Endothelial cell of umbilical vein (primary cell): ENCODE results near the gene CIC. TPM values are rescaled to one million over a fixed set of nuclear protein-coding genes. Genes with fewer than 3 reads are reported as not detected.

Source experiments
- BruUV-seq: library from RNA; stranded (reverse); fragments of 400-500 nt; replicated peaks from 2 replicates; lab custom pipeline; 2021; lab: Mats Ljungman, UMichigan
- CTCF ChIA-PET: fragments of 300-600, 350-600 bp; sonication (Branson Sonifier 250); formaldehyde crosslinking; loops from one replicate; lab custom pipeline; 2021; ENCODE audit warnings: antibody characterized with exemption, inconsistent platforms; lab: Charles Lee
- POLR2A ChIA-PET: fragments of 300-600, 350-600 bp; sonication (Branson Sonifier 250); formaldehyde crosslinking; loops from one replicate; lab custom pipeline; 2021; ENCODE audit warnings: antibody characterized with exemption, inconsistent platforms; lab: Charles Lee
- DNase-seq: peaks from one replicate; pipeline ENCODE4 v3.0.0-alpha.2; 2011; ENCODE audit warnings: low read depth, low spot score
- FAIRE-seq: peaks from 2 replicates; lab custom pipeline; 2011; peaks lifted over from hg19 to GRCh38; lab: Jason Lieb, UNC
- H2AFZ ChIP-seq: 2 replicates; pipeline ENCODE4 v1.6.0; 2012; ENCODE audit warnings: low read depth, low read length, control low read depth, inconsistent platforms
- H3K27ac ChIP-seq: 2 replicates; pipeline ENCODE4 v1.5.1; 2011; ENCODE audit warnings: low read depth, mild to moderate bottlenecking, control low read depth, low read length, moderate library complexity; ENCODE audit not compliant: insufficient read depth
- H3K27me3 ChIP-seq, 2 experiments: 2 replicates each; pipeline versions ENCODE4 v1.6.0 to v1.6.1; 2011; ENCODE audit warnings: low read length in 2 of 2, mixed read lengths in 1 of 2; ENCODE audit not compliant: control insufficient read depth in 2 of 2, insufficient read depth in 2 of 2
- H3K36me3 ChIP-seq, 2 experiments: 2 replicates in 1 of 2; 3 replicates in 1 of 2; pipeline ENCODE4 v1.5.1; 2011; ENCODE audit warnings: low read length in 2 of 2, mild to moderate bottlenecking in 1 of 2, moderate library complexity in 1 of 2; ENCODE audit not compliant: control insufficient read depth in 2 of 2, insufficient read depth in 2 of 2; ENCODE audit errors: extremely low read depth in 1 of 2
- H3K4me1 ChIP-seq: 3 replicates; pipeline ENCODE4 v1.5.1; 2011; ENCODE audit warnings: mild to moderate bottlenecking, low read length; ENCODE audit not compliant: control insufficient read depth, insufficient read depth; ENCODE audit errors: extremely low read depth
- H3K4me2 ChIP-seq: 2 replicates; pipeline ENCODE4 v1.6.1; 2011; ENCODE audit warnings: low read length, control low read depth, mixed read lengths; ENCODE audit not compliant: insufficient read depth
- H3K4me3 ChIP-seq, 3 experiments: fragments of 200-600 bp in 1 of 3; sonication (generic), shearing (Covaris generic) in 1 of 3; replicated peaks in 1 of 3; 2 replicates each; pipeline ENCODE4 v1.5.1; 2011 to 2016; ENCODE audit warnings: control low read depth in 3 of 3, low read length in 3 of 3, mild to moderate bottlenecking in 2 of 3, inconsistent platforms in 1 of 3, low read depth in 1 of 3, moderate library complexity in 1 of 3; ENCODE audit not compliant: insufficient read depth in 1 of 3
- H3K79me2 ChIP-seq: 2 replicates; pipeline ENCODE4 v1.6.0; 2012; ENCODE audit warnings: low read length, inconsistent platforms; ENCODE audit not compliant: control insufficient read depth, insufficient read depth
- H3K9ac ChIP-seq: replicated peaks from 2 replicates; pipeline ENCODE3; 2011; ENCODE audit warnings: low read length, control low read depth; ENCODE audit not compliant: insufficient read depth; ENCODE audit errors: extremely low read depth
- H3K9me1 ChIP-seq: replicated peaks from 3 replicates; pipeline ENCODE4 v1.6.0; 2011; ENCODE audit warnings: mild to moderate bottlenecking, low read length; ENCODE audit not compliant: control insufficient read depth, insufficient read depth; ENCODE audit errors: extremely low read depth
- H3K9me3 ChIP-seq: replicated peaks from 2 replicates; pipeline ENCODE4 v1.5.1; 2012; ENCODE audit warnings: low read length, inconsistent platforms; ENCODE audit not compliant: control insufficient read depth, insufficient read depth
- H4K20me1 ChIP-seq: replicated peaks from 2 replicates; pipeline ENCODE3; 2011; ENCODE audit warnings: mild to moderate bottlenecking, low read length; ENCODE audit not compliant: control insufficient read depth, insufficient read depth; ENCODE audit errors: extremely low read depth
- FOS ChIP-seq: IDR thresholded peaks from 2 replicates; pipeline ENCODE4 v1.6.1; 2011; ENCODE audit warnings: mild to moderate bottlenecking, low read length, moderate library complexity, borderline replicate concordance; ENCODE audit not compliant: insufficient read depth
- JUN ChIP-seq: IDR thresholded peaks from 2 replicates; pipeline ENCODE4 v1.6.1; 2011; ENCODE audit warnings: borderline replicate concordance, low read depth; ENCODE audit not compliant: insufficient read length, insufficient read depth
- MYC ChIP-seq: IDR thresholded peaks from one replicate; pipeline ENCODE4 v1.6.1; 2011; ENCODE audit warnings: mild to moderate bottlenecking, low read depth, low read length
- POLR2A ChIP-seq: IDR thresholded peaks from 2 replicates; pipeline ENCODE4 v1.6.1; 2012; ENCODE audit warnings: low read depth, mild to moderate bottlenecking, control low read depth, low read length
- POLR2AphosphoS5 ChIP-seq: IDR thresholded peaks from 2 replicates; pipeline ENCODE4 v1.6.1; 2012; ENCODE audit warnings: low read depth, mild to moderate bottlenecking, control low read depth, low read length, moderate library complexity; ENCODE audit not compliant: insufficient read depth
- dilution Hi-C: fragments of 300-500 bp; cut with MboI; formaldehyde crosslinking; loops from one replicate; pipeline ENCODE4 v1.15.0; 2019; ENCODE audit warnings: low sequenced_read_pairs; ENCODE audit not compliant: extremely low pct_ligation_motif_present
- intact Hi-C: fragments of 100-400 bp; cut with micrococcal nuclease; formaldehyde crosslinking; loops from one replicate; pipeline ENCODE4 v1.10.0; 2022
- polyA plus RNA-seq, 4 experiments: library from polyadenylated mRNA; depleted of rRNA in 3 of 4; stranded (reverse) in 3 of 4; unstranded in 1 of 4; fragments of >200 nt; gene quantifications; 2 replicates each; pipeline versions ENCODE4 v1.2.1 to v1.2.3, GENCODE V29; 2011 to 2012; ENCODE audit warnings: missing spikeins in 1 of 4
- total RNA-seq: library from RNA; stranded (reverse); gene quantifications from 2 replicates; pipeline ENCODE4 v1.2.3, GENCODE V29; 2021
- TF ChIP-seq, protein P1 (sequence below): IDR thresholded peaks from 2 replicates; pipeline ENCODE4 v1.6.1; 2011; ENCODE audit not compliant: insufficient read depth, insufficient read length
- TF ChIP-seq, protein P2 (sequence below), 2 donors: IDR thresholded peaks; 1 replicate in 1 of 2; 2 replicates in 1 of 2; pipeline ENCODE4 v1.5.1; 2011; ENCODE audit warnings: low read length in 2 of 2, mild to moderate bottlenecking in 2 of 2, moderate library complexity in 2 of 2, control low read depth in 1 of 2, inconsistent platforms in 1 of 2, low read depth in 1 of 2; ENCODE audit not compliant: insufficient read depth in 1 of 2; ENCODE audit errors: extremely low read depth in 1 of 2

Gene CIC
- total and polyA plus RNA-seq, 2 donors (not counting 3 experiments of a cell fraction or from before 2014, with no cell fraction given) = 18.4 to 86.0 TPM

DNA sequence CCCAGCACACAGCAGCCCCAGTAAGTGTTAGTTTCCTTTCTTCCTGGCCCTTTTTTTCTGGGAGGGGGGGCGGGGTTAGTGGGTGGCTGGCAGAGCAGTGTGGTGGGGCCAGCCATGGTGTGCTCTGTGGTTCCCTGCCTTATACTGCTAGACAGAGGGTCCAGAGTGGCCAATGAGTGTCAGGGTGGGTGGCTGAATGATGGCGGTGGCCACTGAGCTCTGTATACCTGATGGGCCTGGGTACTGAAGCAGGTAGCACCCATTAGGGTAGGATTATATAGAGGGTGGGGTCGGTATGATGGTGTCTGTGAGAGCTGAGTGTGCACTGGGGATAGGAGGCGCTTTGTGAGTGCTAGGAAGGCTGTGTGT, 13.8 kb downstream of the CIC start:
- no peak overlapping the region for H3K4me2 ChIP-seq
- peaks cover 0 to 10% of the 10 kb centered on the region in 2 experiments for H3K36me3 ChIP-seq
- peaks cover 26% of the 10 kb centered on the region for H3K79me2 ChIP-seq
- no peaks in the 10 kb centered on the region for H4K20me1 ChIP-seq
- FAIRE-seq = no peak
- H2AFZ ChIP-seq = no peak overlapping the region
- H3K4me3 ChIP-seq = no peak overlapping the region
- H3K9me1 ChIP-seq = no peaks in the 10 kb centered on the region
- H3K4me1 ChIP-seq = peaks cover 59% of the 10 kb centered on the region
- ChIA-PET CTCF (interaction anchor here (7.4 kb wide), 1 partner anchor 36 kb away, joined by 365 read pairs; the partner anchor contains the start of gene GSK3A), POLR2A (interaction anchor here (1.7 kb wide), 1 partner anchor 13 kb away, joined by 6 read pairs; no protein-coding TSS in a partner anchor)
- no peak for DNase-seq
- no peak overlapping the region for H3K27ac ChIP-seq
- TF ChIP-seq, protein P1, sequence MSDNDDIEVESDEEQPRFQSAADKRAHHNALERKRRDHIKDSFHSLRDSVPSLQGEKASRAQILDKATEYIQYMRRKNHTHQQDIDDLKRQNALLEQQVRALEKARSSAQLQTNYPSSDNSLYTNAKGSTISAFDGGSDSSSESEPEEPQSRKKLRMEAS = no peak
- no peak for TF ChIP-seq FOS
- no peak for TF ChIP-seq POLR2A
- TF ChIP-seq, protein P2, sequence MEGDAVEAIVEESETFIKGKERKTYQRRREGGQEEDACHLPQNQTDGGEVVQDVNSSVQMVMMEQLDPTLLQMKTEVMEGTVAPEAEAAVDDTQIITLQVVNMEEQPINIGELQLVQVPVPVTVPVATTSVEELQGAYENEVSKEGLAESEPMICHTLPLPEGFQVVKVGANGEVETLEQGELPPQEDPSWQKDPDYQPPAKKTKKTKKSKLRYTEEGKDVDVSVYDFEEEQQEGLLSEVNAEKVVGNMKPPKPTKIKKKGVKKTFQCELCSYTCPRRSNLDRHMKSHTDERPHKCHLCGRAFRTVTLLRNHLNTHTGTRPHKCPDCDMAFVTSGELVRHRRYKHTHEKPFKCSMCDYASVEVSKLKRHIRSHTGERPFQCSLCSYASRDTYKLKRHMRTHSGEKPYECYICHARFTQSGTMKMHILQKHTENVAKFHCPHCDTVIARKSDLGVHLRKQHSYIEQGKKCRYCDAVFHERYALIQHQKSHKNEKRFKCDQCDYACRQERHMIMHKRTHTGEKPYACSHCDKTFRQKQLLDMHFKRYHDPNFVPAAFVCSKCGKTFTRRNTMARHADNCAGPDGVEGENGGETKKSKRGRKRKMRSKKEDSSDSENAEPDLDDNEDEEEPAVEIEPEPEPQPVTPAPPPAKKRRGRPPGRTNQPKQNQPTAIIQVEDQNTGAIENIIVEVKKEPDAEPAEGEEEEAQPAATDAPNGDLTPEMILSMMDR (IDR thresholded peaks at IDR 0.05; ENCODE audit: extremely low read depth in 1 of 2, insufficient read depth in 1 of 2, low read depth in 1 of 2, low read length in 2 of 2) = no peak
- no peak for TF ChIP-seq MYC
- TF ChIP-seq JUN = no peak
- TF ChIP-seq POLR2AphosphoS5 = no peak
- intact Hi-C loops = no loop called here
- H3K27me3 ChIP-seq = no peaks in the 10 kb centered on the region
- dilution Hi-C loops = no loop called here
- H3K9ac ChIP-seq = no peak overlapping the region
- no TSS peak for BruUV-seq
- H3K9me3 ChIP-seq = no peaks in the 10 kb centered on the region
